SK-N-SH treated with all-trans-retinoic acid at 6 μM for 48 hours (cell line): ENCODE results near the gene TULP1.

ENCODE experiments used
- ATAC-seq: fragments of 200-7000 bp; cut with Tn5 transposase; 3 replicates; pipeline ENCODE4 v1.9.1; 2020; ENCODE audit warnings: mild to moderate bottlenecking, moderate library complexity
- ARNTL ChIP-seq: fragments of 450-650 bp; formaldehyde crosslinking; IDR thresholded peaks from 2 replicates; pipeline ENCODE4 v1.5.0; 2020; ENCODE audit warnings: low read depth, mild to moderate bottlenecking, moderate library complexity, borderline replicate concordance
- BACH2 ChIP-seq: fragments of 250-450 bp; sonication (Bioruptor Pico); IDR thresholded peaks from 2 replicates; pipeline ENCODE4 v1.9.0; 2021; ENCODE audit warnings: mild to moderate bottlenecking, borderline replicate concordance
- CSDC2 ChIP-seq: fragments of 250-450 bp; sonication (Bioruptor Pico); IDR thresholded peaks from 2 replicates; pipeline ENCODE4 v1.5.0; 2020; ENCODE audit warnings: mild to moderate bottlenecking, moderate library complexity
- CSRNP3 ChIP-seq: fragments of 250-450 bp; sonication (Bioruptor Pico); IDR thresholded peaks from 2 replicates; pipeline ENCODE4 v1.5.1; 2021; ENCODE audit warnings: mild to moderate bottlenecking, moderate library complexity
- ESRRG ChIP-seq: fragments of 250-450 bp; sonication (Bioruptor Pico); IDR thresholded peaks from 2 replicates; pipeline ENCODE4 v1.6.1; 2021; ENCODE audit warnings: mild to moderate bottlenecking
- GLIS3 ChIP-seq: fragments of 250-450 bp; sonication (Bioruptor Pico); IDR thresholded peaks from 2 replicates; pipeline ENCODE4 v1.5.0; 2020; ENCODE audit warnings: mild to moderate bottlenecking, moderate library complexity
- ISL1 ChIP-seq: fragments of 250-450 bp; sonication (Bioruptor Pico); IDR thresholded peaks from 2 replicates; pipeline ENCODE4 v2.1.2; 2022; ENCODE audit warnings: mild to moderate bottlenecking, moderate library complexity
- OSR1 ChIP-seq: fragments of 250-450 bp; sonication (Bioruptor Pico); IDR thresholded peaks from 2 replicates; pipeline ENCODE4 v1.8.0; 2022; ENCODE audit warnings: moderate library complexity, mild to moderate bottlenecking, inconsistent platforms
- POU6F1 ChIP-seq: fragments of 250-450 bp; sonication (Bioruptor Pico); IDR thresholded peaks from 2 replicates; pipeline ENCODE4 v1.8.0; 2021; ENCODE audit warnings: low read depth, mild to moderate bottlenecking, moderate library complexity, borderline replicate concordance
- RARB ChIP-seq: fragments of 250-450 bp; sonication (Bioruptor Pico); IDR thresholded peaks from 2 replicates; pipeline ENCODE4 v1.8.0; 2021; ENCODE audit warnings: mild to moderate bottlenecking, moderate library complexity
- SNAI2 ChIP-seq: fragments of 250-450 bp; sonication (Bioruptor Pico); IDR thresholded peaks from 2 replicates; pipeline ENCODE4 v1.5.0; 2020; ENCODE audit warnings: mild to moderate bottlenecking, moderate library complexity
- TCF4 ChIP-seq: fragments of 250-450 bp; sonication (Bioruptor Pico); IDR thresholded peaks from 2 replicates; pipeline ENCODE4 v1.8.0; 2021; ENCODE audit warnings: mild to moderate bottlenecking, moderate library complexity, borderline replicate concordance
- TOX ChIP-seq: fragments of 250-450 bp; sonication (Bioruptor Pico); IDR thresholded peaks from 2 replicates; pipeline ENCODE4 v1.8.0; 2021; ENCODE audit warnings: mild to moderate bottlenecking, moderate library complexity, borderline replicate concordance
- TSHZ2 ChIP-seq: fragments of 250-450 bp; sonication (Bioruptor Pico); IDR thresholded peaks from 2 replicates; pipeline ENCODE4 v1.5.0; 2020; ENCODE audit warnings: mild to moderate bottlenecking, moderate library complexity
- ZC3H10 ChIP-seq: fragments of 250-450 bp; sonication (Bioruptor Pico); IDR thresholded peaks from 2 replicates; pipeline ENCODE4 v1.5.1; 2021; ENCODE audit warnings: mild to moderate bottlenecking, moderate library complexity
- ZFP3 ChIP-seq: fragments of 250-450 bp; sonication (Bioruptor Pico); IDR thresholded peaks from 2 replicates; pipeline ENCODE4 v1.5.0; 2020; ENCODE audit warnings: mild to moderate bottlenecking, moderate library complexity
- ZFP30 ChIP-seq: fragments of 450-650 bp; formaldehyde crosslinking; IDR thresholded peaks from 2 replicates; pipeline ENCODE4 v1.5.0; 2022; ENCODE audit warnings: mild to moderate bottlenecking, moderate library complexity
- ZNF70 ChIP-seq: fragments of 450-650 bp; formaldehyde crosslinking; IDR thresholded peaks from 2 replicates; pipeline ENCODE4 v1.5.0; 2020; ENCODE audit warnings: mild to moderate bottlenecking, moderate library complexity
- ZNF8 ChIP-seq: fragments of 450-650 bp; formaldehyde crosslinking; IDR thresholded peaks from 2 replicates; pipeline ENCODE4 v1.5.0; 2020; ENCODE audit warnings: mild to moderate bottlenecking, moderate library complexity
- TF ChIP-seq, protein P1 (sequence below): fragments of 250-450 bp; sonication (Bioruptor Pico); IDR thresholded peaks from 2 replicates; pipeline ENCODE4 v1.8.0; 2020; ENCODE audit warnings: mild to moderate bottlenecking, moderate library complexity, borderline replicate concordance
- TF ChIP-seq, protein P2 (sequence below): fragments of 250-450 bp; sonication (Bioruptor Pico); IDR thresholded peaks from 2 replicates; pipeline ENCODE4 v1.5.1; 2020; ENCODE audit warnings: low read depth, mild to moderate bottlenecking, moderate library complexity

Gene TULP1

GRCh38 chr6:35544769-35545361, 32.2 kb upstream of the TULP1 start:
- no peak for ATAC-seq
- no peak for TF ChIP-seq ZC3H10 (CRISPR knock-in tag)
- TF ChIP-seq CSRNP3, result no peak
- no peak for TF ChIP-seq ZFP30 (CRISPR knock-in tag)
- TF ChIP-seq ZNF70, result no peak
- TF ChIP-seq ESRRG (CRISPR knock-in tag), result no peak
- TF ChIP-seq ARNTL (CRISPR knock-in tag), result no peak
- no peak for TF ChIP-seq ZNF8 (CRISPR knock-in tag)
- no peak for TF ChIP-seq OSR1 (CRISPR knock-in tag)
- TF ChIP-seq, protein P1, sequence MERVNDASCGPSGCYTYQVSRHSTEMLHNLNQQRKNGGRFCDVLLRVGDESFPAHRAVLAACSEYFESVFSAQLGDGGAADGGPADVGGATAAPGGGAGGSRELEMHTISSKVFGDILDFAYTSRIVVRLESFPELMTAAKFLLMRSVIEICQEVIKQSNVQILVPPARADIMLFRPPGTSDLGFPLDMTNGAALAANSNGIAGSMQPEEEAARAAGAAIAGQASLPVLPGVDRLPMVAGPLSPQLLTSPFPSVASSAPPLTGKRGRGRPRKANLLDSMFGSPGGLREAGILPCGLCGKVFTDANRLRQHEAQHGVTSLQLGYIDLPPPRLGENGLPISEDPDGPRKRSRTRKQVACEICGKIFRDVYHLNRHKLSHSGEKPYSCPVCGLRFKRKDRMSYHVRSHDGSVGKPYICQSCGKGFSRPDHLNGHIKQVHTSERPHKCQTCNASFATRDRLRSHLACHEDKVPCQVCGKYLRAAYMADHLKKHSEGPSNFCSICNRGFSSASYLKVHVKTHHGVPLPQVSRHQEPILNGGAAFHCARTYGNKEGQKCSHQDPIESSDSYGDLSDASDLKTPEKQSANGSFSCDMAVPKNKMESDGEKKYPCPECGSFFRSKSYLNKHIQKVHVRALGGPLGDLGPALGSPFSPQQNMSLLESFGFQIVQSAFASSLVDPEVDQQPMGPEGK (CRISPR knock-in tag), result no peak
- TF ChIP-seq TSHZ2 (CRISPR knock-in tag), result no peak
- TF ChIP-seq CSDC2 (CRISPR knock-in tag), result no peak
- TF ChIP-seq TOX (CRISPR knock-in tag), result no peak
- no peak for TF ChIP-seq RARB
- TF ChIP-seq ZFP3 (CRISPR knock-in tag), result no peak
- TF ChIP-seq TCF4 (CRISPR knock-in tag), result no peak
- no peak for TF ChIP-seq POU6F1 (CRISPR knock-in tag)
- TF ChIP-seq, protein P2, sequence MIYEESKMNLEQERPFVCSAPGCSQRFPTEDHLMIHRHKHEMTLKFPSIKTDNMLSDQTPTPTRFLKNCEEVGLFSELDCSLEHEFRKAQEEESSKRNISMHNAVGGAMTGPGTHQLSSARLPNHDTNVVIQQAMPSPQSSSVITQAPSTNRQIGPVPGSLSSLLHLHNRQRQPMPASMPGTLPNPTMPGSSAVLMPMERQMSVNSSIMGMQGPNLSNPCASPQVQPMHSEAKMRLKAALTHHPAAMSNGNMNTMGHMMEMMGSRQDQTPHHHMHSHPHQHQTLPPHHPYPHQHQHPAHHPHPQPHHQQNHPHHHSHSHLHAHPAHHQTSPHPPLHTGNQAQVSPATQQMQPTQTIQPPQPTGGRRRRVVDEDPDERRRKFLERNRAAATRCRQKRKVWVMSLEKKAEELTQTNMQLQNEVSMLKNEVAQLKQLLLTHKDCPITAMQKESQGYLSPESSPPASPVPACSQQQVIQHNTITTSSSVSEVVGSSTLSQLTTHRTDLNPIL, result no peak

DNA sequence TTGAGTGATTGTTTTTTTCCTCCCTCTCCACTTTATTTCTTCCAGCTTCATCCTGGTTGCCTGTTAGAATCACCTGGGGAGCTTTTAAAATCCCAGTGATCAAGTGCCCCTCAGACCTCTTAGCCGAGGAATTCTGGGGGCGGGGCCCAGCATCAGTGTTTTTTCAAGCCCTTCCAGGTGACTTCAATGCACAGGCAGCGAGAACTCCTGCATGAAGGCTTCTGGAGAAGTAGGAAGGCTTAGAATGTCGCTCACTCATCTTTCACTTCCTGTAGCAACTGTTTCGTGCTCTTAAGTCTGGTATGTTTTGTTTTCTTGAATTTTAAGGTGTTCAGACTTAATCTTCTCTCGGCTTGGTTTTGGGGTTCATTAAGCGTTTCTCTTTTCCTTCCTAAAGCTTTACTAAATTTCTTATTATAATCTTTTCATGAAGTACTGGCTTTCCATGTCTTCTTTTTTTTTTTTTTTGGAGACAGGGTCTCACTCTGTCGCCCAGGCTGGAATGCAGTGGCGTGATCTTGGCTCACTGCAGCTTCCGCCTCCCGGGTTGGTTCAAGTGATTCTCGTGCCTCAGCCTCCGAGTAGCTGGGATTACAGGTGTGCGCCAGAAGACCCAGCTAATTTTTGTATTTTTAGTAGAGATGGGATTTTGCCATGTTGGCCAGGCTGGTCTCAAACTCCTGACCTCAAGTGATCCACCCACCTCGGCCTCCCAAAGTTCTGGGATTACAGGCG, 30.9 kb upstream of the TULP1 start:
- TF ChIP-seq POU6F1 (CRISPR knock-in tag) (no peak), ZNF8 (CRISPR knock-in tag) (no peak), OSR1 (CRISPR knock-in tag) (no peak), ZC3H10 (CRISPR knock-in tag) (no peak), GLIS3 (CRISPR knock-in tag) (no peak), ARNTL (CRISPR knock-in tag) (no peak), SNAI2 (CRISPR knock-in tag) (no peak), TOX (CRISPR knock-in tag) (no peak), CSDC2 (CRISPR knock-in tag) (no peak), ISL1 (CRISPR knock-in tag) (no peak), BACH2 (no peak), ZFP3 (CRISPR knock-in tag) (no peak), ZNF70 (no peak), TCF4 (CRISPR knock-in tag) (no peak), ESRRG (CRISPR knock-in tag) (no peak)
- TF ChIP-seq, protein P2, result no peak
- TF ChIP-seq, protein P1 (CRISPR knock-in tag), result no peak
- no peak for ATAC-seq
